Transverse colon (tissue), 4 donors: Measurements from ENCODE around the gene DNAH5. TPM values are rescaled to one million over a fixed set of nuclear protein-coding genes. Genes with fewer than 3 reads are reported as not detected.

Experiments
- DNase-seq: peaks from one replicate; pipeline ENCODE4 v3.0.0-alpha.2; 2019
- H3K27ac ChIP-seq, 4 donors: fragments of 200-600 bp; sonication (generic); 2 replicates each; pipeline ENCODE4 v1.5.1; 2016 to 2018; ENCODE audit warnings: inconsistent platforms in 4 of 4
- H3K27me3 ChIP-seq: fragments of 200-600 bp; sonication (generic); 2 replicates; pipeline ENCODE4 v1.5.1; 2017; ENCODE audit warnings: inconsistent platforms
- H3K36me3 ChIP-seq, 4 donors: fragments of 200-600 bp; sonication (generic); 2 replicates each; pipeline ENCODE4 v1.5.1; 2017 to 2019; ENCODE audit warnings: inconsistent platforms in 4 of 4
- H3K4me1 ChIP-seq, 4 donors: fragments of 200-600 bp; sonication (generic); 2 replicates each; pipeline ENCODE4 v1.5.1; 2017 to 2020; ENCODE audit warnings: inconsistent platforms in 4 of 4
- H3K4me3 ChIP-seq, 4 donors: fragments of 200-600 bp; sonication (generic); 1 replicate in 1 of 4; 2 replicates in 3 of 4; pipeline versions ENCODE4 v1.5.1 to v1.6.1; 2017 to 2019; ENCODE audit warnings: inconsistent platforms in 4 of 4
- H3K9me3 ChIP-seq, 2 donors: fragments of 200-600 bp; sonication (generic); 2 replicates each; pipeline ENCODE4 v1.5.1; 2017 to 2019; ENCODE audit warnings: inconsistent platforms in 2 of 2
- EP300 ChIP-seq: sonication (generic); formaldehyde crosslinking; IDR thresholded peaks from one replicate; pipeline ENCODE4 v1.6.1; 2017; ENCODE audit warnings: antibody characterized with exemption, low read depth
- POLR2A ChIP-seq: fragments of 450-650 bp; IDR thresholded peaks from one replicate; pipeline ENCODE4 v1.6.1; 2016; ENCODE audit warnings: antibody characterized with exemption, mild to moderate bottlenecking, moderate library complexity
- POLR2AphosphoS5 ChIP-seq, 3 donors: sonication (generic); formaldehyde crosslinking; IDR thresholded peaks; one replicate each; pipeline ENCODE4 v1.6.1; 2016; ENCODE audit warnings: antibody characterized with exemption in 3 of 3
- WGBS, 2 donors: methylation state at CpG; one replicate each; pipeline ENCODE4 v1.1.5; 2018; ENCODE audit warnings: low coverage in 1 of 2; 5-methylcytosine and 5-hydroxymethylcytosine counted together
- in situ Hi-C, 4 donors: fragments of 200-750 bp; cut with MboI; loops; one replicate each; pipeline versions ENCODE4 v1.15.0 to v1.15.1; 2017; ENCODE audit warnings: low sequenced_read_pairs in 3 of 4, low pct_ligation_motif_present in 1 of 4, low pct_unique_long_range_greater_than_20kb in 1 of 4
- intact Hi-C: fragments of 100-400 bp; cut with DNase I; formaldehyde crosslinking; loops from one replicate; pipeline ENCODE4 v1.15.1; 2023; ENCODE audit warnings: low total_unique reads
- total RNA-seq, 4 donors: library from RNA; depleted of rRNA; stranded (reverse); fragments of >200 nt; gene quantifications; one replicate each; pipeline ENCODE4 v1.1.0, GENCODE V29; 2016
- TF ChIP-seq, protein P1 (sequence below), 5 experiments: fragments of 200-600 bp in 3 of 5; fragments of 450-650 bp in 2 of 5; sonication (generic) in 3 of 5; IDR thresholded peaks; 1 replicate in 2 of 5; 2 replicates in 3 of 5; pipeline ENCODE4 v1.5.1; 2016 to 2017; ENCODE audit warnings: antibody characterized with exemption in 5 of 5, inconsistent platforms in 3 of 5, mild to moderate bottlenecking in 2 of 5, moderate library complexity in 1 of 5

DNAH5 gene
- total RNA-seq, 4 donors from 2014 or later: 0.20 to 1.5 (median 0.53) TPM

GRCh38 chr5:13991365-13991764 lies 46.9 kb upstream of the DNAH5 start:
- Histone ChIP-seq H3K27me3 (no peaks in the 10 kb centered on the region), H3K27ac (no peak overlapping the region), H3K36me3 (no peaks in the 10 kb centered on the region), H3K4me1 (peaks cover 0 to 3% (median 0%) of the 10 kb centered on the region in 4 donors), H3K4me3 (no peak overlapping the region), H3K9me3 (no peaks in the 10 kb centered on the region)
- DNase-seq: no peak
- WGBS, 2 donors: 33 to 51% methylated on average over 1 to 3 of the region's 3 CpGs
- TF ChIP-seq, protein P1, sequence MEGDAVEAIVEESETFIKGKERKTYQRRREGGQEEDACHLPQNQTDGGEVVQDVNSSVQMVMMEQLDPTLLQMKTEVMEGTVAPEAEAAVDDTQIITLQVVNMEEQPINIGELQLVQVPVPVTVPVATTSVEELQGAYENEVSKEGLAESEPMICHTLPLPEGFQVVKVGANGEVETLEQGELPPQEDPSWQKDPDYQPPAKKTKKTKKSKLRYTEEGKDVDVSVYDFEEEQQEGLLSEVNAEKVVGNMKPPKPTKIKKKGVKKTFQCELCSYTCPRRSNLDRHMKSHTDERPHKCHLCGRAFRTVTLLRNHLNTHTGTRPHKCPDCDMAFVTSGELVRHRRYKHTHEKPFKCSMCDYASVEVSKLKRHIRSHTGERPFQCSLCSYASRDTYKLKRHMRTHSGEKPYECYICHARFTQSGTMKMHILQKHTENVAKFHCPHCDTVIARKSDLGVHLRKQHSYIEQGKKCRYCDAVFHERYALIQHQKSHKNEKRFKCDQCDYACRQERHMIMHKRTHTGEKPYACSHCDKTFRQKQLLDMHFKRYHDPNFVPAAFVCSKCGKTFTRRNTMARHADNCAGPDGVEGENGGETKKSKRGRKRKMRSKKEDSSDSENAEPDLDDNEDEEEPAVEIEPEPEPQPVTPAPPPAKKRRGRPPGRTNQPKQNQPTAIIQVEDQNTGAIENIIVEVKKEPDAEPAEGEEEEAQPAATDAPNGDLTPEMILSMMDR (IDR thresholded peaks at IDR 0.05): no peak
- TF ChIP-seq POLR2A: no peak
- intact Hi-C loops (no loop called here), in situ Hi-C loops (loop anchor here (25.0 kb wide), 5 partner anchors 121 to 1021 kb away; no protein-coding TSS in a partner anchor)

DNA sequence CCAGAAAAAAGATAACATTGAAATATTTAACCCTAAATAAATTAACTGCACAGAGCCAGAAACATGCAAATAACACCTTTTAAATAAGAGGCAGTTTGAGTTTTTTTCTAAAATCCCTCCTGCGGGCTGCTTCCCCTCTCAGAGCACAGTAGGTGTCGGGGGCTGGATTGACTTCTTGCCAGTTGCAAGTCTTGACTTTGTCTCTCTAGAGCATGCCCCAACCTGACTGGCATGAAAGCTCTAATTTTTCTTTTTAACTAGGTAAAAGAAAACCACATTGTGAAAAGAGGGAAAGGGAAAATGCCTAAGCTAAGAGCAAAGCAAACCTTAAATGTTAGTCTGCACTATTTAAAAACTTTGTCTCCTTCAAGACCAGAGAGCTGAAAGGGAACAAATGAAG lies 46.4 kb upstream of the DNAH5 start:
- no peaks in the 10 kb centered on the region for H3K27me3 ChIP-seq
- intact Hi-C loops: no loop called here
- no peak overlapping the region for H3K27ac ChIP-seq
- WGBS, 2 donors: 83 to 92% methylated on average over 2 of the region's 2 CpGs
- TF ChIP-seq EP300: no peak
- TF ChIP-seq POLR2AphosphoS5 (IDR thresholded peaks at IDR 0.05): no peak
- TF ChIP-seq, protein P1 (IDR thresholded peaks at IDR 0.05): no peak
- TF ChIP-seq POLR2A: no peak
- in situ Hi-C loops: loop anchor here (25.0 kb wide), 5 partner anchors 121 to 1021 kb away; no protein-coding TSS in a partner anchor
- no peak overlapping the region for H3K4me3 ChIP-seq
- H3K9me3 ChIP-seq: no peaks in the 10 kb centered on the region
- peaks cover 0 to 3% (median 0%) of the 10 kb centered on the region in 4 donors for H3K4me1 ChIP-seq
- H3K36me3 ChIP-seq: no peaks in the 10 kb centered on the region
- DNase-seq: no peak

DNA sequence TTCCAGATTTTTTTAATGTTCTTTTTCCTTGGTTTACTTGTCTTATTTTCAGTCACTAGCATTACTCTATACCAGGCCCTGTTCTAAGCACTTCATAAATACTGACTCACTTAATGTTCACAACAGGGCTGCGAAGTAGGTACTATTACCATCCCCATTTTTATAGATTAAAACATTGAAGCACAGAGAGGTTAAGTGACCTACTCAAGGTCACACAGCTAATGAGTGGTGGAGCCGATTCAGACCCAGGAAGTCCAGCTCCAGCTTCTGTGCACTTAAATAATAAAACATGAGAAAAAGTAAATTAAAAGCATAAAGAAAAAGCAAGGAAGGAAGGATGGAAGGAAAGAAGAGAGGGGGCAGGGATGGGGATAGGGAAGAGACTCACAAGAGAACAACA lies 45.3 kb upstream of the DNAH5 start:
- in situ Hi-C loops (loop anchor here (25.0 kb wide), 5 partner anchors 122 to 1022 kb away; no protein-coding TSS in a partner anchor), intact Hi-C loops (loop anchor here (5.0 to 10.0 kb wide), 2 partner anchors 365 to 1553 kb away; no protein-coding TSS in a partner anchor)
- 72 to 82% methylated on average over 2 of the region's 2 CpGs for WGBS, 2 donors
- H3K4me1 ChIP-seq: peaks cover 0 to 3% (median 0%) of the 10 kb centered on the region in 4 donors
- no peaks in the 10 kb centered on the region for H3K9me3 ChIP-seq
- no peaks in the 10 kb centered on the region for H3K36me3 ChIP-seq
- no peak for DNase-seq
- no peaks in the 10 kb centered on the region for H3K27me3 ChIP-seq
- TF ChIP-seq EP300: no peak
- TF ChIP-seq, protein P1 (IDR thresholded peaks at IDR 0.05): no peak
- no peak for TF ChIP-seq POLR2AphosphoS5 (IDR thresholded peaks at IDR 0.05)
- no peak for TF ChIP-seq POLR2A
- H3K27ac ChIP-seq: no peak overlapping the region
- H3K4me3 ChIP-seq: no peak overlapping the region

- H3K36me3 ChIP-seq: no peaks in the 10 kb centered on the region
- WGBS, 2 donors: 16 to 17% methylated on average over 7 of the region's 7 CpGs
- H3K4me1 ChIP-seq: peaks cover 0 to 3% (median 0%) of the 10 kb centered on the region in 4 donors
- no peaks in the 10 kb centered on the region for H3K9me3 ChIP-seq
- H3K4me3 ChIP-seq: no peak overlapping the region
- in situ Hi-C loops (loop anchor here (25.0 kb wide), 5 partner anchors 124 to 1024 kb away; no protein-coding TSS in a partner anchor), intact Hi-C loops (loop anchor here (5.0 to 10.0 kb wide), 2 partner anchors 367 to 1551 kb away; no protein-coding TSS in a partner anchor)
- no peaks in the 10 kb centered on the region for H3K27me3 ChIP-seq
- TF ChIP-seq, protein P1 (IDR thresholded peaks at IDR 0.05): peak; percentile 78 to 88 (median 81)
- TF ChIP-seq EP300: no peak
- H3K27ac ChIP-seq: no peak overlapping the region
- DNase-seq: peak; percentile 37
These were observed 43.5 kb upstream of the DNAH5 start for GRCh38 chr5:13987843-13988464.
